ENCODE measurements around the gene MAPK1.
"Not testable (repeated sequence)": the region's sequence is repeated elsewhere in the genome, so short reads cannot be mapped to it uniquely, and the experiment has no call there.

The MAPK1 gene

DNA sequence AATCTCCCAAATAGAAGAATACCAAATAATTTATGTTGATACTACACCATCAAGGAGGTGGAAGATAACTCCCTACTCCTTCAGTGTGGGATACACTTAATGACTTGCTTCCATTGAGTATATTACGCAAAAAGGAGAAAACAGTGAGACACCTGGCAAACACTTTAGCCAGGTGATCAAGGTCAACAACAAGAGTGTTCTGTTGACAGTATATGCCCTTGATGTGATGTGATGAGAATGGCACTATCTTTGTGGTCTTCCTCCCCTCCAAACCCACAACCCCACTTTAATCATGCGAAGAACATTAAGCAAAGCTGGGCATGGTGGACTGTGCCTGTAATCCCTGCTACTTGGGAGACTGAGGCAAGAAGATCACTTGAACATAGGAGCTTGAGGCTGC, 26.0 kb downstream of the MAPK1 start:
- Histone ChIP-seq H3K27me3 (replicated peaks; ENCODE audit: insufficient read depth, low read length) (no peaks in the 10 kb centered on the region), H3K36me3 (replicated peaks; ENCODE audit: insufficient read depth, low read length) (no peaks in the 10 kb centered on the region), H3K9me3 (replicated peaks; ENCODE audit: insufficient read depth, low read length) (no peaks in the 10 kb centered on the region), H3K9me2 (replicated peaks; ENCODE audit: insufficient read depth, low read length) (no peaks in the 10 kb centered on the region), H2AFZ (ENCODE audit: low read length) (no peak overlapping the region), H3K9ac (ENCODE audit: low read length) (no peak overlapping the region), H3K27ac (ENCODE audit: low read length) (no peak overlapping the region), H3K4me2 (ENCODE audit: low read depth, low read length) (no peak overlapping the region), H3K79me2 (ENCODE audit: low read length) (peaks cover 80% of the 10 kb centered on the region), H3K4me1 (ENCODE audit: low read length) (no peaks in the 10 kb centered on the region), H4K20me1 (ENCODE audit: insufficient read depth, low read length) (peaks cover 14% of the 10 kb centered on the region), H3F3A (ENCODE audit: insufficient read depth, low read length) (no peaks in the 10 kb centered on the region), H3K4me3 (ENCODE audit: low read length) (no peak overlapping the region)
- no peak for TF ChIP-seq EZH2 (optimal IDR thresholded peaks at IDR 0.05; ENCODE audit: low read depth, low read length)
- DNase-seq = no peak

DNA sequence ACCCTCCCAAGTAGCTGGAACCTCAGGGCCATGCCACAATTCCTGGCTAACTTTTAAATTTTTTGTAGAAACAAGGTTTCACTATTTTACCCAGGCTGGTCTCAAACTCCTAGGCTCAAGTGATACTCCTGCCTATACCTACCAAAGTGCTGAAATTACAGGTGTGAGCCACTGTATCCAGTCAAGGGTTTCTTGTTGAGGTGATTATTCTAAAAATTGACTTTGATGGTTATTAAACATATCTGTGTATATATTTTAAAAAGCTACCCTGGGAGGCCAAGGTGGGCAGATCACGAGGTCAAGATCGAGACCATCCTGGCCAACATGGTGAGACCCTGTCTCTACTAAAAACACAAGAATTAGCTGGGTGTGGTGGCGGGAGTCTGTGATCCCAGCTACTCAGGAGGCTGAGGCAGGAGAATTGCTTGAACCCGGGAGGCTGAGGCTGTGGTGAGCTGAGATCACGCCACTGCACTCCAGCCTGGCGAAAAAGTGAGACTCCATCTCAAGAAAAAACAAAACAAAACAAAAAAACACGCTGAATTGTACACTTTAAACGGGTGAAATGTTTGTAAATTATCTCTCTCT, 27.1 kb downstream of the MAPK1 start:
- TF ChIP-seq, protein P1, sequence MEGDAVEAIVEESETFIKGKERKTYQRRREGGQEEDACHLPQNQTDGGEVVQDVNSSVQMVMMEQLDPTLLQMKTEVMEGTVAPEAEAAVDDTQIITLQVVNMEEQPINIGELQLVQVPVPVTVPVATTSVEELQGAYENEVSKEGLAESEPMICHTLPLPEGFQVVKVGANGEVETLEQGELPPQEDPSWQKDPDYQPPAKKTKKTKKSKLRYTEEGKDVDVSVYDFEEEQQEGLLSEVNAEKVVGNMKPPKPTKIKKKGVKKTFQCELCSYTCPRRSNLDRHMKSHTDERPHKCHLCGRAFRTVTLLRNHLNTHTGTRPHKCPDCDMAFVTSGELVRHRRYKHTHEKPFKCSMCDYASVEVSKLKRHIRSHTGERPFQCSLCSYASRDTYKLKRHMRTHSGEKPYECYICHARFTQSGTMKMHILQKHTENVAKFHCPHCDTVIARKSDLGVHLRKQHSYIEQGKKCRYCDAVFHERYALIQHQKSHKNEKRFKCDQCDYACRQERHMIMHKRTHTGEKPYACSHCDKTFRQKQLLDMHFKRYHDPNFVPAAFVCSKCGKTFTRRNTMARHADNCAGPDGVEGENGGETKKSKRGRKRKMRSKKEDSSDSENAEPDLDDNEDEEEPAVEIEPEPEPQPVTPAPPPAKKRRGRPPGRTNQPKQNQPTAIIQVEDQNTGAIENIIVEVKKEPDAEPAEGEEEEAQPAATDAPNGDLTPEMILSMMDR (IDR thresholded peaks at IDR 0.05; ENCODE audit: low read length) = no peak
- TF ChIP-seq EZH2phosphoT487 (IDR thresholded peaks at IDR 0.05; ENCODE audit: low read length) (no peak), EZH2 (optimal IDR thresholded peaks at IDR 0.05; ENCODE audit: low read depth, low read length) (no peak)
- no peaks in the 10 kb centered on the region for H3K4me1 ChIP-seq (ENCODE audit: low read length)
- H3K79me2 ChIP-seq (ENCODE audit: low read length) = peaks cover 78% of the 10 kb centered on the region
- H3K9me2 ChIP-seq (replicated peaks; ENCODE audit: insufficient read depth, low read length) = no peaks in the 10 kb centered on the region
- peaks cover 14% of the 10 kb centered on the region for H4K20me1 ChIP-seq (ENCODE audit: insufficient read depth, low read length)
- H3F3A ChIP-seq (ENCODE audit: insufficient read depth, low read length) = no peaks in the 10 kb centered on the region
- no peak overlapping the region for H2AFZ ChIP-seq (ENCODE audit: low read length)
- no peak overlapping the region for H3K4me3 ChIP-seq (ENCODE audit: low read length)
- H3K4me2 ChIP-seq (ENCODE audit: low read depth, low read length) = no peak overlapping the region
- H3K36me3 ChIP-seq (replicated peaks; ENCODE audit: insufficient read depth, low read length) = no peaks in the 10 kb centered on the region
- H3K27me3 ChIP-seq (replicated peaks; ENCODE audit: insufficient read depth, low read length) = no peaks in the 10 kb centered on the region
- DNase-seq = no peak
- H3K9ac ChIP-seq (ENCODE audit: low read length) = no peak overlapping the region
- H3K27ac ChIP-seq (ENCODE audit: low read length) = no peak overlapping the region
- H3K9me3 ChIP-seq (replicated peaks; ENCODE audit: insufficient read depth, low read length) = no peaks in the 10 kb centered on the region

DNA sequence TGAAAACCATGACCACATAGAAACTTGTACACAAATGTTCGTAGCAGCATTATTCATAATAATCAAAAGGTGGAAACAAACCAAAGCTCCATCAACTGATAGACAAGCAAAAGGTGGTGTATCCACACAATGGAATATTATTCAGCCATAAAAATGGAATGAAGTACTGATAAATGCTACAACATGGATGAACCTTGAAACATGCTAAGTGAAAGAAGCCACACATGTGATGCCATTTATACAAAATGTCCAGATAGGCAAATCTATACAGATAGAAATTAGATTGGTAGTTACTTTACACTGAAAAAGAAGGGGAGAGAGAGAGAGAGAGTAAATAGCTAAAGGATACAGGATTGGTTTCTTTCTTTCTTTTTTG, 27.7 kb downstream of the MAPK1 start:
- H3K36me3 ChIP-seq (replicated peaks; ENCODE audit: insufficient read depth, low read length) = no peaks in the 10 kb centered on the region
- H3K4me1 ChIP-seq (ENCODE audit: low read length) = no peaks in the 10 kb centered on the region
- no peak overlapping the region for H2AFZ ChIP-seq (ENCODE audit: low read length)
- TF ChIP-seq EZH2 (optimal IDR thresholded peaks at IDR 0.05; ENCODE audit: low read depth, low read length) = no peak
- TF ChIP-seq, protein P1 (IDR thresholded peaks at IDR 0.05; ENCODE audit: low read length) = no peak
- no peak for TF ChIP-seq EZH2phosphoT487 (IDR thresholded peaks at IDR 0.05; ENCODE audit: low read length)
- H3K4me3 ChIP-seq (ENCODE audit: low read length) = no peak overlapping the region
- H3K9me3 ChIP-seq (replicated peaks; ENCODE audit: insufficient read depth, low read length) = no peaks in the 10 kb centered on the region
- peaks cover 83% of the 10 kb centered on the region for H3K79me2 ChIP-seq (ENCODE audit: low read length)
- no peaks in the 10 kb centered on the region for H3K9me2 ChIP-seq (replicated peaks; ENCODE audit: insufficient read depth, low read length)
- no peaks in the 10 kb centered on the region for H3F3A ChIP-seq (ENCODE audit: insufficient read depth, low read length)
- H3K27ac ChIP-seq (ENCODE audit: low read length) = no peak overlapping the region
- DNase-seq = no peak
- no peak overlapping the region for H3K4me2 ChIP-seq (ENCODE audit: low read depth, low read length)
- H3K9ac ChIP-seq (ENCODE audit: low read length) = no peak overlapping the region
- peaks cover 14% of the 10 kb centered on the region for H4K20me1 ChIP-seq (ENCODE audit: insufficient read depth, low read length)
- H3K27me3 ChIP-seq (replicated peaks; ENCODE audit: insufficient read depth, low read length) = no peaks in the 10 kb centered on the region

DNA sequence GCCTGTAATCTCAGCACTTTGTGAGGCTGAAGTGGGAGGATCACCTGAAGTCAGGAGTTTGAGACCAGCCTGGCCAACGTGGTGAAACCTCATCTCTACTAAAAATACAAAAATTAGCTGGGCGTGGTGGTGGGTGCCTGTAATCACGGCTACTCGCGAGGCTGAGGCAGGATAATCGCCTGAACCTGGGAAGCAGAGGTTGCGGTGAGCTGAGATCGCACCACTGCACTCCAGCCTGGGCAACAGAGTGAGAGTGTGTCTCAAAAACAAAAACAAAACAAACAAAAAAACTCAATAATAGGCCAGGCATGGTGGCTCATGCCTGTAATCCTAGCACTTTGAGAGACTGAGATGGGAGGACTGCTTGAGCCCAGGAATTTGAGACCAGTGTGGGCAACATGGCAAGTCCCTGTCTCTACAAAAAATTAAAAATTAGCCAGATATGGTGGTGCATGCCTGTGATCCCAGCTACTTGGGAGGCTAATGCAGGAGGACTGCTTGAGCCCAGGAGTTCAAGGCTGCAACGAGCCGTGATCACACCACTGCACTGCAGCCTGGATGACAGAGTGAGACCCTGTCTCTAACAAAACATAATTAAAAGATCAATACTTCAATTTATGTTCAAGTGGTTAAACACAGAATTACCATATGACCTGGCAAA, 28.2 kb downstream of the MAPK1 start:
- H3K9me3 ChIP-seq (replicated peaks; ENCODE audit: insufficient read depth, low read length); H3K4me1 ChIP-seq (ENCODE audit: low read length); H2AFZ ChIP-seq (ENCODE audit: low read length); H3F3A ChIP-seq (ENCODE audit: insufficient read depth, low read length); H3K9me2 ChIP-seq (replicated peaks; ENCODE audit: insufficient read depth, low read length); DNase-seq; H3K27me3 ChIP-seq (replicated peaks; ENCODE audit: insufficient read depth, low read length); H3K4me3 ChIP-seq (ENCODE audit: low read length); H3K36me3 ChIP-seq (replicated peaks; ENCODE audit: insufficient read depth, low read length); H3K4me2 ChIP-seq (ENCODE audit: low read depth, low read length); H3K9ac ChIP-seq (ENCODE audit: low read length); H3K27ac ChIP-seq (ENCODE audit: low read length): not testable (repeated sequence)
- H4K20me1 ChIP-seq (ENCODE audit: insufficient read depth, low read length) = peaks cover 11% of the 10 kb centered on the region
- peaks cover 82% of the 10 kb centered on the region for H3K79me2 ChIP-seq (ENCODE audit: low read length)

Measured in MM.1S (cell line).